GM19193 (cell line): ENCODE measurements around the gene HTD2.
A peak's percentile ranks its signal among the peaks of the same experiment; 100 is the strongest.

Experiments
- POLR2A ChIP-seq: IDR thresholded peaks from 4 replicates; pipeline ENCODE4 v1.6.1; 2011; ENCODE audit not compliant: insufficient read depth, insufficient read length; ENCODE audit errors: extremely low read depth

The HTD2 gene

DNA sequence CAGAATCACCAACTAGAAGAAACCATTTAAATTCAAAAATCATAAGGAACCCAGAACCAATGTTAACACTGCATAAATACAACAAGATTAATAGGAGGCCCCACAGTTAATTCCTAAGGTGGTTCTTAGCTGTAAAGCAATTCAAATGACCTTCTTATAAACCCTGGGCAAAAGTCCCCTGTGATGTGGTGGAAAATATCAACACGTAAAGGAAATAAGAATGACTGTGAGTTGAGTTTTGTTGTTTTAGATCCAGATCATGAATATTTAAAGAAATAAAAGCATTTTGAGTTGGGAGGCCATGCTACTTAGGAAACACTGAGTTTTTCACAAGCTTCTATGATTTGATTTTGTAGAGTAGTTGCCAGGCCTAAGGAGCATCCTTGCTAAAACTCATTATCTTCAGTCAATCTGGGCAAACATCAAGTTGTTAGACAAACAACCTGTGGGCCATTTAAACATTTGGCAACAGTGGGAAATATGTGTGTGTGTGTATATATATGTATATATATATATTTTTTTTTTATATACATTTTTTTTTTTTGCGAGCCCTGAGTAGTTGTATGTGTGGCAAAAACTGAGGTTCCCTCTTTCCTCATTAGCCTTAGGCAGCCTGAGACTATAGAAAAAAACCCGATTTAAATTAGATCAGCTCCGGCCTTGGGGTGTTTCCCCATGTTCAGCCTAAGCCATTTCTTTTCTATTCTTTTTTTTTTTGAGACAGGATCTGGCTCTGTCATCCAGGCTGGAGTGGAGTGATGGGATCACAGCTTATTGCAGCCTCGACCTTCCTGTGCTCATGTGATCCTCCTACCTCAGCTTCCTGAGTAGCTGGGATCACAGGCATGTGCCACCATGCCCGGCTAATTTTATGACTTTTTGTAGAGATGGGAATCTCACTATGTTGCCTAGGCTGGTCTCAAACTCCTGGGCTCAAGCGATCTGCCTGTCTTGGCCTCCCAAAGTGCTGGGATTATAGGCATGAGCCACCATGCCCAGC lies 18.4 kb downstream of the HTD2 start:
- TF ChIP-seq POLR2A = no peak

DNA sequence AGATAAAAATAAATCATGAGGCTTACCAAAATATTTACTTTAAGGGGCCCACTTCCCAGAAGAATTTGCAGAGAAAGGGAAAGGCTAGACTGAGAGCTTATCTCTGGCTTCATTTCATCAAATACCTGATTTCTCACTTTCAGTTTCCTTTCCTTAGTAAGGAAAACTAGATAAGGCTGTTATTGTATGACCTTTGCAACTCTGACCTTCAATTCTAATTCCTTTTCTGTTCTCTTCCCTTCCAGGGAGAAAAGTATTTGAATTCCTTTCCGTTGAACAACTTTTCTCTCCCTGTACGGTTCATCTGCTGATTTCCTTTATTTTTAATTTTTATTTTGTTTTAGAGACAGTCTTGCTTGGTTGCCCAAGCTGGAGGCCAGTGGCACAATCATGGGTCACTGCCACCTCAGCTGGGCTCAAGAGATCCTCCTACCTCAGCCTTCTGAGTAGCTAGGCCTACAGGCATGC lies 19.2 kb downstream of the HTD2 start:
- no peak for TF ChIP-seq POLR2A

DNA sequence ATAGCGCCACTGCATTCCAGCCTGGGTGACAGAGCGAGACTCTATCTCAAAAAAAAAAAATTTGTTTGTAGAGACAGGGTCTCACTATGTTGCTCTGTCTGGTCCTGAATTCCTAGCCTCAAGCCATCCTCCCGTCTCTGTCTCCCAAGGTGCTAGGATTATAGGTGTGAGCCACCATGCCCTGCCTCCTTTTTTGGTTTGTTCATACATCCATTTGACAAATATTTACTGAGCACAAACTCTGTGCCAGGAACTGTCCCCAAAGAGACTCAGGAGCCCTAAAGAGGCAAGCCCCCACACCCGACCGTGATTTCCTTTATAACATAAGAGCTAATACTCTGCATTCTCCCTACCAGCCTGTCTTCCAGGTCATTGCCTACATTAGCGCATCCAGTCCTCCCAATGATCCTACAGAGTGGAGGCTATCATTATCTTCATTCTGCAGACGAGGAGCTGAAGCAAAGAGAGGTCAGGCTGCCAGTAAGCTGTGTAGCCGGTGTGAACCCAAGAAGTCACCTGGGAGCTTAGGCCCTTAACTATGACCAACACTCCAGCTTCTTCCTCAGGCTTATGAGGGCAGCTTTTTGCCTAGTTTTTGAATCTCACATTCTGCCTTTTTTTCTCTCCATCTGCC lies 20.1 kb downstream of the HTD2 start:
- TF ChIP-seq POLR2A = no peak

DNA sequence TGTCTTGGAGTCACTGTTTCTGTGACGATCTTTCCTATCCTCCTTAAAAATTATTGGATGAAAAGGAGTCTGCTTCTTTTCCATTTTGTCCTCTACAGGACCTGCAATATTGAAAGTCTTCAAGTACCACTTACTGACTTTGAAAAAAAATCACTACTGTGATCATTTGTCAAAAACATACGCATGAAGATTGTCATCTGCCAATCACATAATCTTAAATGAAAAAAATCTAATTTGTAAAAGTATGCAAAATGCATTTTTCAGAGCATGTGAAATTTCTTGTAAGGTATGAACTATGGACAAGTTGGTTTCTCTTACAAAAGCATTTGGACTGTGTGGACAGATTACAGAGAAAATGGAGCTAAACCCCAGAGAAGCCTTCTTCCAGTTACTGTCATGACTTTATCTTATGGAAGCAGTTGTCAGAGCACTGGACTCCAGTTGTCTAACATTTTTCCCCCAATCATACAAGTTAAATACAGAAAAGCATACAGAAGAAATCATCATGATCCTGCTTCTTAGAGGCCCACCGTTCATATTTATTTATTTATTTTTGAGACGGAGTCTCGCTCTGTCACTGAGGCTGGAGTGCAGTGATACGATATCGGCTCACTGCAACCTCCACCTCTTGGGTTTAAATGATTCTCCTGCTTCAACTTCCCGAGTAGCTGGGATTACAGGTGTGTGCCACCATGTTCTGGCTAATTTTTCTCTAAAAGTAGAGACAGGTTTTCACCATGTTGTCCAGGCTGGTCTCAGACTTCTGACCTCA lies 23.0 kb downstream of the HTD2 start:
- TF ChIP-seq POLR2A = no peak

DNA sequence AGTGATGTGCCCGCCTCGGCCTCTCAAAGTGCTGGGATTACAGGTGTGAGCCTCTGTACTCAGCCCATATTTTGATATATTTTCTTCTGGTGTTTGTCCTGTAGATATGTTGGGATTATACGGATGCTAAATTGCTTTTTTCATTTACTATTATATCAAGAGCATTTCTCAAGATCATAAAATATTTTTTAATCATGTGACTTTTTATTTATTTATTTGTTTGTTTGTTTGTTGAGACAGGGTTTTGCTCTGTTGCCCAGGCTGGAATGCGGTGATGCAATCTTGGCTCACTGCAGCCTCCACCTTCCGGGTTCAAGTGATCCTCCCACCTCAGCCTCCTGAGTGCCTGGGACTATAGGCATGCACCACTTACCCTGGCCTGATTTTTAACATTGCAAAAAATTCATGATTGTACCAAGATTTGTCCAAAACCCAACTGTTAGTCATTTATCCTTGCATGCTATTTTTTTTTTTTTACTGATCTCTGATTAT lies 23.6 kb downstream of the HTD2 start:
- TF ChIP-seq POLR2A = no peak

DNA sequence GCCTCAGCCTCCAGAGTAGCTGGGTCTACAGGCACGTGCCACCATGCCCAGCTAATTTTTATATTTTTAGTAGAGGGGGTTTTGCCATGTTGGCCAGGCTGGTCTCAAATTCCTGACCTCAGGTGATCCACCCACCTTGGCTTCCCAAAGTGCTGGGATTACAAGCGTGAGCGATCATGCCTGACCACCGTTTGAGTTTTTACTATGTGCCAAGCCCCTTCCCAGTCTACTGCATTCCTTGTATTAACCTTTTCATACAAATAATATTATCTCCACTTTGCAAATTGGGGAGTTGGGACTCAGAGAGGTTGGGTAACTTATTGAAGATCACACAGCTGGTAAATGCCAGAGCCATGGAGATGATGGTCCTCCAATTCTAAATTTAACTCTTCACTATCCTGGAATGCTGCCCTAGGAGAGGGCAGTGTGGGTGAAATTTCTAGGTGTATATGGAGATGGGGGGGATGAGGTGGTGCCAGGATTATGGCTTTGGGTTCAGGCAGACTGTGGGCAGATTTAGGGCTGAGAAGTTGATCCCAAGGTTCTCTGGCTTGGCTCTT lies 25.4 kb downstream of the HTD2 start:
- no peak for TF ChIP-seq POLR2A

DNA sequence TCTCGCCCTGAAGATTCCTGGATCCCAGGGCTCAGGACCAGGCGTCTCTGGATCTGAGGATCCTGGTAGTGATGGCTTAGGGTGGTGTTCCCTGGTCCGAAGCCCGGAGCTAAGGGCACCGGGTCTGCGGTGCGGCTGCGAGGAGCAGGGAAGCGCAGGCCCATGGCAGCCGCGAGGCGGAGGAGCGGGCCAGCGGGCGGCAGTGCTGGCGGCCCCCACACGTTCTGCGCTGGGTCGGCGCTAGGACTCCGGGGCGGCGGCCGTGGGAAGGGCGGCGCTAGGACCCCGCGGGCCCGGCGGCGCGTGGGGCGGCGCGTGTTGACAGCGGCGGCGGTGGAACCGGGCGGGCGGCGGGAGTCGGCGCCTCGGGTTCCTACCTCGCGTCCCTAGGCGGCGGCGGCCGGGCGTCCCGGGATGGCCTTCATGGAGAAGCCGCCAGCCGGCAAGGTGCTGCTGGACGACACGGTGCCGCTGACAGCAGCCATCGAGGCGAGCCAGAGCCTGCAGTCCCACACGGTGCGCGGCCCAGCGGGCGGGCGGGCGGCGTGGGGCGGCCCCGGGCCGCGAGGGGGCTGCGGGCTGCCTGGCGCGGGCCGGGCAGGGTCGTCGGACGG lies 26.4 kb downstream of the HTD2 start, which contains the start of gene PXK:
Gene PXK, plus strand, starts transcription at position 318 of the 614 bp plus-strand sequence. Its CDS starts 97 bp downstream, at position 415.
- peak; percentile 35 for TF ChIP-seq POLR2A

DNA sequence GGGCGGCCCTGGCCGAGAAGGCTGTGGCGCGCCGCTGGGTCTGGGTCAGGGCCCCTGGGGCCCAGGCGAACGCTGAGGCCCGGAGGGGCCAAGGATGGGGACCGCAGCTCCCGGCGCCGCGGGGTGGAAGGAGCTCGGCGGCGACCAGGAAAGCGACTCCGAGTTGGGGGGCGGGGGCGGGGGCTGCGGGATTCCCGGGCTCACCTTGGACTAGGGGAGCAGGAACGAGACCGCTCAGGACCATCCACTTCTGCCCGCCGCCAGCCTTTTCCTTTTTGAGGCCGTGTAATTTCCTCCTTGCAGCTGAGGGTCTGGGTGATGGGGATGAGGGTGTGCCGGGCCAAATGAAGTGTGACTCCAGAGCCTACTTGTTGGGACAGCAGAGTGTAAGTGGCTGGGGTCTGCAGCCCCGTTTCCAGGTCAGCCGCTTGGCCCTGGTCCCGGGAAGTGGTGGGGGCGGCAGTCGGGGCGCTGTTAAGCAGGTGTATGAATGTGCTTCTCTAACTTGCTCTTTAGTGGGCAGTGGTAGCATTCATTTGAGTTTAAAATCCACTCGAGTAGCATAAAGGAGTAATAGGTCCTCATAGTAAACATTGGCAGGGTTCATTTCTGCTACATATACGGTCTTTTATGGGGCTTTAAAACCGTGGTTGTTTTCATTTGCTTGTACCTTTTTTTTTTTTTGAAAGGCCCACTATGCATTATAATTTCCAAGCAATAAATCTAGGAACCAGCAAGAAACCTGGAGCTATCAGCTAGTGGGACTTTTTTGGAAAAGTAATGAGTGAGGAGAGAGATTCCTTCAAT lies 27.1 kb downstream of the HTD2 start:
- no peak for TF ChIP-seq POLR2A

DNA sequence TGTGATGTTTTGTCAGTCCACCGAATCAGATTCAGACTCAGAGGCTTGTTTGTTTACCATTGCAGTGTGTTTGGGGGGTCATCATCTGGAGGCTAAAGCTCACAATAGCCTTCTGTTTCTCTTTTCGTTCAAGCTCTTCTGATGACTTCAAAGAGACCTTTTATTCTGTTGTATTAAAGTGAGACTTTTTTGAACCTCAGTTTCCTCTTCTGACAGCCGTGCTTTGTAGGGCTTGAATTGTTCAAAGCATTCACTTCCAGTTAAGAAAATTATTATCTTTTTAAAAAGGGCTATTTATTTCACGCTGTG lies 27.6 kb downstream of the HTD2 start:
- no peak for TF ChIP-seq POLR2A

DNA sequence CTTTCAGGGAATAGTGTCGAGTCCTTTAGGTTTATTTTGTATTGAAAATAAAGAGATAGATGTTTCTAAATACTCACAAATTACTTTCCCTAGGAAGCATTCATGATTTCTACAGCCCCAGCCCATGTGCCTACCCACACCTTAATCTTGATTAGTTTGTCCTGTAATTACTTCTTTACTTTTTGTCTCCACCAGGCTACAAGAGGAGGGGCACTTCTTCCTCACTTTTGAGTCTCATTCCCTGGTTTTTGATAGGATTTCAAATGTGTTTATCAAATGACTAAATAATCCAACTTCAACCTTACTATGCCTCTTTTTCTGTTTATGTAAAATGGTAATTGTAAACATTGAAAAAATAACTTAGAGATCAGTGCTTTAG lies 28.2 kb downstream of the HTD2 start:
- no peak for TF ChIP-seq POLR2A

DNA sequence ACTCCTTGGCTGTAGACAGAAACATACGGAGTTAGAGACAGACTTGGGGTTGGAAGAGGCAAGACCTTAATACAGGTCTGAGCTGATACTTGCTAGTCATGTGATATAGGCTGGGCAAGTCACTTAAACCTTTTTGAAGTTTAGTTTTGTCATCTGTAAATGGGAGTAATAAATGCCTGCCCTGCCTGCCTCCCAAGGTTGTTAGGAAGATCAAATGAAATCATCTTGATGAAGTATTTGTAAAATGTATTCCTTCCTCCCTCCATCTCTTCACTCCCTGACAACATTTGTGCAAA lies 29.3 kb downstream of the HTD2 start:
- TF ChIP-seq POLR2A = no peak

DNA sequence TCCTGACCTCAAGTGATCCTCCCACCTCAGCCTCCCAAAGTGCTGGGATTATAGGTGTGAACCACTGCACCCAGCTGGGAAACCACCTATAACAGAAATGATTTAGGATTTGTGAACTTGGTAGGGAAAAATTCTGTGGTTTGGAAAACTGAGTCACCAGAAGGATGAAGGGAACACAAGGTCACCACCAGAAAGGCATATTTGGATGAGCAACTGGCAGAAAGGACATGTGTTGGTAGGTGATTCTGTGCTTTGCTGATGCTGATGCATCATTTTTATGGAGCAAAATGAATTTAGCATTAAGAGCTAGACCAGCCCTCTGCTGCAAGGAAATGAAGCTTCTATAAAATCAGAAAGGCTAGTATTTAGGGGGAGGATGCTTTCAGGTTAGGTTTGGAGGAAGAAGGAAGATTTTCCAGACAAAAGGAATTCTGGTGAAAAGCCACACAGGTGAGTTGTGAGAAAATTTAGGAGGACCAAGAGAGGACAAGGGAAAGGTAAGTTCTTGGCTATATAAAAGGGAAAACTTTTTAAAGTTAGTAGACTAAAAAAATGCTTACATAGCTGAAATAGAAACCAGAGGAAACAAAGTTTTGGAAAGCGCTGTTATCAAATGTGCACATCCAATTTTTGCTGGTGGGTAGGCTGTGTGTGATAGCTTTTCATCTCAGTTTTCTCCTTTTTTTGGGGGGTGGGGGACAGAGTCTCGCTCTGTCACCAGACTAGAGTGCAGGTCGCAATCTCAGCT lies 30.0 kb downstream of the HTD2 start:
- TF ChIP-seq POLR2A = no peak

DNA sequence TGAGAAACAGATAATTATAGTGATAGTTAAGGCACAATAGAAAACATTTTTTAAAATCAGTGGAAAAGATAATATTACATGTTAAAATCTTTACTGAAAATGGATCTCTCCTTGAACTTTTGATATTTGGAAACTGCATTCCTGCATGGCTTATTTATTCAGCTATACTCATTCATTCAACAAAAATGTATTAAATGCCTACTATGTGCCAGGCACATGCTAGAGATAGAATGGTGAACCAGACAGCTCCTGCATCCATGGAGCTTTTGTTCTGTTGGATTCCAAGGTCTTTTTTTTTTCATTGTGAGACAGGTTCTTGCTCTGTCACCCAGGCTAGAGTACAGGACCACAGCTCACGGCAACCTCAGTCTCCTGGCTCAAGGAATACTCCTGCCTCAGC lies 30.9 kb downstream of the HTD2 start:
- no peak for TF ChIP-seq POLR2A
